ENCODE results near the gene ALPK1. TPM values are rescaled to one million over a fixed set of nuclear protein-coding genes. Genes with fewer than 3 reads are reported as not detected.

Gene ALPK1
- total and polyA plus RNA-seq, 2 of the 8 experiments (the other 6 are each of a cell fraction or from before 2014, with no cell fraction given), result 0.08 to 0.43 TPM

- POLR2A ChIA-PET (ENCODE audit: partially characterized antibody), result interaction anchor here (0.6 to 2.1 kb wide), 3 partner anchors 9 to 18 kb away, joined by 3 to 9 read pairs (median 3); no protein-coding TSS in a partner anchor
- Histone ChIP-seq H4K91ac (replicated peaks; ENCODE audit: insufficient read length, low read length) (no peak overlapping the region), H3K79me2 (ENCODE audit: control insufficient read depth in 1 of 2, insufficient read depth in 2 of 2, low read length in 2 of 2) (no peaks in the 10 kb centered on the region), H3K9ac (replicated peaks in 1 of 4; ENCODE audit: extremely low read depth in 1 of 4, low read depth in 3 of 4, low read length in 3 of 4) (no peak overlapping the region), H2BK120ac (replicated peaks; ENCODE audit: low read depth, low read length) (no peak overlapping the region), H2AK5ac (ENCODE audit: low read depth, low read length) (no peak overlapping the region), H3K79me1 (ENCODE audit: low read depth, low read length) (no peaks in the 10 kb centered on the region), H2BK15ac (ENCODE audit: low read length) (no peak overlapping the region), H4K5ac (ENCODE audit: insufficient read length, low read depth, low read length) (no peak overlapping the region), H3K56ac (replicated peaks; ENCODE audit: insufficient read length, low read depth, low read length) (no peak overlapping the region), H2BK12ac (ENCODE audit: low read depth, low read length) (no peak overlapping the region), H4K20me1 (replicated peaks in 1 of 2; ENCODE audit: control insufficient read depth in 1 of 2, insufficient read depth in 2 of 2, low read length in 2 of 2) (no peaks in the 10 kb centered on the region), H4K8ac (ENCODE audit: extremely low read depth, insufficient read depth, low read length) (no peak overlapping the region), H2BK20ac (ENCODE audit: low read length) (no peak overlapping the region), H3K27me3 (replicated peaks in 1 of 4; ENCODE audit: control insufficient read depth in 3 of 4, extremely low read depth in 1 of 4, insufficient read depth in 3 of 4, low read length in 3 of 4) (peaks cover 0 to 23% (median 12%) of the 10 kb centered on the region in 4 experiments; a peak in 6 of 7 replicates), H3K36me3 (ENCODE audit: control insufficient read depth in 2 of 4, insufficient read depth in 4 of 4, low read length in 3 of 4) (no peaks in the 10 kb centered on the region), H3K18ac (ENCODE audit: extremely low read depth, low read length) (no peak overlapping the region), H3K23me2 (ENCODE audit: low read depth, low read length) (peaks cover 4% of the 10 kb centered on the region; the same call in 1 of the 2 replicates), H2AFZ (ENCODE audit: low read length) (no peak overlapping the region), H2BK5ac (ENCODE audit: low read depth, low read length) (no peak overlapping the region), H3K14ac (ENCODE audit: insufficient read length) (no peak overlapping the region), H3K23ac (ENCODE audit: insufficient read length) (no peak overlapping the region), H3K4ac (replicated peaks; ENCODE audit: insufficient read length, low read depth, low read length) (peak overlapping the region; percentile 62), H3K4me2 (ENCODE audit: insufficient read depth in 1 of 2, low read depth in 2 of 2, low read length in 2 of 2) (peak overlapping the region; percentile 60 to 76), H3K4me1 (replicated peaks in 1 of 4; ENCODE audit: control insufficient read depth in 3 of 4, insufficient read depth in 4 of 4, low read length in 3 of 4) (peaks cover 0 to 2% (median 0%) of the 10 kb centered on the region in 4 experiments; a peak in 4 of 7 replicates), H3K9me3 (ENCODE audit: insufficient read depth in 2 of 2, low read depth in 1 of 2, low read length in 1 of 2) (peaks cover 2 to 11% of the 10 kb centered on the region in 2 experiments), H3K27ac (ENCODE audit: low read depth, low read length) (no peak overlapping the region), H3K4me3 (ENCODE audit: extremely low read depth in 1 of 4, insufficient read depth in 2 of 4, low read depth in 3 of 4, low read length in 4 of 4) (peak overlapping the region; percentile 42 to 82 (median 62); a peak in 6 of 8 replicates)
- no peak for DNase-seq (ENCODE audit: low read depth in 1 of 2, low spot score in 2 of 2)
- no peak for FAIRE-seq
- CTCF ChIA-PET (ENCODE audit: partially characterized antibody), result interaction anchor here (1.2 to 3.1 kb wide), 2 partner anchors 24 to 239 kb away, joined by 4 to 7 read pairs; no protein-coding TSS in a partner anchor
- 35% methylated on average over 15 of the region's 15 CpGs; no CpG with 5 or more reads in 1 of the 2 experiments for WGBS, 2 experiments (ENCODE audit: extremely low coverage in 1 of 2, insufficient coverage in 1 of 2, insufficient read length in 1 of 2, insufficient replicate concordance in 2 of 2, low coverage in 1 of 2, low lambda C conversion rate in 2 of 2, missing lambda C conversion rate in 1 of 2)
- TF ChIP-seq CHD1 (IDR thresholded peaks at IDR 0.05; ENCODE audit: low read depth, low read length) (no peak), TAF1 (IDR thresholded peaks at IDR 0.05; ENCODE audit: low read depth, low read length) (no peak), CBX5 (IDR thresholded peaks at IDR 0.05; ENCODE audit: low read depth, low read length) (no peak), SIRT6 (IDR thresholded peaks at IDR 0.05; ENCODE audit: low read length) (no peak), RAD21 (IDR thresholded peaks at IDR 0.05 in 1 of 2, conservative IDR thresholded peaks at IDR 0.05 in 1 of 2; ENCODE audit: low read depth in 2 of 2, low read length in 2 of 2) (no peak), KDM1A (IDR thresholded peaks at IDR 0.05; ENCODE audit: borderline replicate concordance, low read length) (no peak)
Measured at GRCh38 chr4:112284662-112285411, 12.3 kb upstream of the ALPK1 start.
